ENCODE results near the gene TMCO5A. TPM values are rescaled to one million over a fixed set of nuclear protein-coding genes. Genes with fewer than 3 reads are reported as not detected.

TMCO5A gene
- total RNA-seq, 1 donor from 2014 or later: not detected

DNA sequence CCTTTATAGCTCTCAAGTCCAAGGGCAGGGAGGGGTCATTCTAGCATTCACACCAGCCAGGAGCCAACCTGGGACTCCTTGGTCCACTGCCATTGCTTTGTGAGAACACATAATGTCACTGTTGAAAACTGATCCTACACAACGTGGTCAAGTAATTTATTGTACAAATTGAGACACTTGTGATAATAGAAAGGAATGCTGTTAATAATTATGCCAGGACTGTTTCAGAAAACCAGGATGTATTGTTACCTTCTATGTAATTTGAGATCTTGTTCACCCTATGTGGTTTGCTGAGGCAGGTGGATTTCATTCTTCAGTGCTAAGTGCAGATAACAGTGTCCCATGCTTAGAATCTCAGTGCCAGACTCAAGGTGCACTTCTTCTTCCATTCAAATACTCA, 33.3 kb downstream of the TMCO5A start:
- no peak overlapping the region for H3K4me3 Mint-ChIP-seq
- no peaks in the 10 kb centered on the region for H3K36me3 Mint-ChIP-seq (ENCODE audit: low read depth)
- no peak overlapping the region for H3K27ac Mint-ChIP-seq (ENCODE audit: unreplicated experiment)
- H3K9me3 Mint-ChIP-seq: peaks cover 14% of the 10 kb centered on the region
- TF ChIP-seq, protein P1, sequence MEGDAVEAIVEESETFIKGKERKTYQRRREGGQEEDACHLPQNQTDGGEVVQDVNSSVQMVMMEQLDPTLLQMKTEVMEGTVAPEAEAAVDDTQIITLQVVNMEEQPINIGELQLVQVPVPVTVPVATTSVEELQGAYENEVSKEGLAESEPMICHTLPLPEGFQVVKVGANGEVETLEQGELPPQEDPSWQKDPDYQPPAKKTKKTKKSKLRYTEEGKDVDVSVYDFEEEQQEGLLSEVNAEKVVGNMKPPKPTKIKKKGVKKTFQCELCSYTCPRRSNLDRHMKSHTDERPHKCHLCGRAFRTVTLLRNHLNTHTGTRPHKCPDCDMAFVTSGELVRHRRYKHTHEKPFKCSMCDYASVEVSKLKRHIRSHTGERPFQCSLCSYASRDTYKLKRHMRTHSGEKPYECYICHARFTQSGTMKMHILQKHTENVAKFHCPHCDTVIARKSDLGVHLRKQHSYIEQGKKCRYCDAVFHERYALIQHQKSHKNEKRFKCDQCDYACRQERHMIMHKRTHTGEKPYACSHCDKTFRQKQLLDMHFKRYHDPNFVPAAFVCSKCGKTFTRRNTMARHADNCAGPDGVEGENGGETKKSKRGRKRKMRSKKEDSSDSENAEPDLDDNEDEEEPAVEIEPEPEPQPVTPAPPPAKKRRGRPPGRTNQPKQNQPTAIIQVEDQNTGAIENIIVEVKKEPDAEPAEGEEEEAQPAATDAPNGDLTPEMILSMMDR (conservative IDR thresholded peaks at IDR 0.05): no peak
- H3K4me1 Mint-ChIP-seq: no peaks in the 10 kb centered on the region
- no peak for DNase-seq (ENCODE audit: low read depth, low spot score)
- peaks cover 6% of the 10 kb centered on the region for H3K27me3 Mint-ChIP-seq (ENCODE audit: low read depth)

DNA sequence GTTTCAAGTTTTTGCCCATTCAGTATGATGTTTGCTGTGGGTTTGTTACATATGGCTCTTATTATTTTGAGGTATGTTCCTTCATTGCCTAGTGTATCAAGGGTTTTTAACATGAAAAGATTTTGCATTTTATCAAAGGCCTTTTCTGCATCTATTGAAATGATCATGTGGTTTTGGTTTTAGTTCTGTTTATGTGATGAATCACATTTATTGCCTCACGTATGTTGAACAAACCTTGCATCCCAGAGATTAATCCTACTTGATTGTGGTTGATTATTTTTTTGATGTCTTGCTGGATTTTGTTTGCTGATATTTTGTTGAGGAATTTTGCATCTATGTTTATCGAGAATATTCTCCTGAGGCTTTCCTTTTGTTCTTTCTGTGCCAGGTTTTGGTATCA, 39.4 kb downstream of the TMCO5A start:
- H3K4me1 Mint-ChIP-seq: no peaks in the 10 kb centered on the region
- no peak overlapping the region for H3K27ac Mint-ChIP-seq (ENCODE audit: unreplicated experiment)
- no peak for DNase-seq (ENCODE audit: low read depth, low spot score)
- H3K9me3 Mint-ChIP-seq: peaks cover 12% of the 10 kb centered on the region
- H3K27me3 Mint-ChIP-seq (ENCODE audit: low read depth): no peaks in the 10 kb centered on the region
- TF ChIP-seq, protein P1 (conservative IDR thresholded peaks at IDR 0.05): no peak
- H3K36me3 Mint-ChIP-seq (ENCODE audit: low read depth): no peaks in the 10 kb centered on the region
- no peak overlapping the region for H3K4me3 Mint-ChIP-seq

DNA sequence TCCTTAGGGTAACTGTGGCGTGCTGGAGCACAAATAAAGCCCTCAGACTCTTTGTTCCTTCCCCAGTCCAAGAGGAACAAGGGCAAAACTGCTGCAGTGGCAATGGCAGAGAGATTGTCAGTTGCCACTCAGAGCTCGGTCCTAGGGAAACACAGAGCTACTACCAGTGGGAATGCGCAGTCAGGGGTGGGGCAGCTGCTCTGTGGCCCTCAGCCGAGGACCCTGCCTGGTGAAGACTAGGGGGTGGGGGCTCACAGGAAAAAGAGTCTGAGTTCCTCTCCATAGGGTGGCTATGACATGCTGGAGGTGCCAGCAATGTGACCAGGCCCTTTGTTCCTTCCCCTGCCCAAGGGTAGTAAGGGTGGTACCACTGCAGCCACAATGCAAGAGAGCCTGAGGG, 43.8 kb downstream of the TMCO5A start:
- Mint-ChIP-seq H3K4me1 (no peaks in the 10 kb centered on the region), H3K9me3 (peaks cover 9% of the 10 kb centered on the region), H3K4me3 (no peak overlapping the region), H3K27me3 (ENCODE audit: low read depth) (no peaks in the 10 kb centered on the region), H3K27ac (ENCODE audit: unreplicated experiment) (no peak overlapping the region), H3K36me3 (ENCODE audit: low read depth) (no peaks in the 10 kb centered on the region)
- no peak for DNase-seq (ENCODE audit: low read depth, low spot score)
- TF ChIP-seq, protein P1 (conservative IDR thresholded peaks at IDR 0.05): no peak

DNA sequence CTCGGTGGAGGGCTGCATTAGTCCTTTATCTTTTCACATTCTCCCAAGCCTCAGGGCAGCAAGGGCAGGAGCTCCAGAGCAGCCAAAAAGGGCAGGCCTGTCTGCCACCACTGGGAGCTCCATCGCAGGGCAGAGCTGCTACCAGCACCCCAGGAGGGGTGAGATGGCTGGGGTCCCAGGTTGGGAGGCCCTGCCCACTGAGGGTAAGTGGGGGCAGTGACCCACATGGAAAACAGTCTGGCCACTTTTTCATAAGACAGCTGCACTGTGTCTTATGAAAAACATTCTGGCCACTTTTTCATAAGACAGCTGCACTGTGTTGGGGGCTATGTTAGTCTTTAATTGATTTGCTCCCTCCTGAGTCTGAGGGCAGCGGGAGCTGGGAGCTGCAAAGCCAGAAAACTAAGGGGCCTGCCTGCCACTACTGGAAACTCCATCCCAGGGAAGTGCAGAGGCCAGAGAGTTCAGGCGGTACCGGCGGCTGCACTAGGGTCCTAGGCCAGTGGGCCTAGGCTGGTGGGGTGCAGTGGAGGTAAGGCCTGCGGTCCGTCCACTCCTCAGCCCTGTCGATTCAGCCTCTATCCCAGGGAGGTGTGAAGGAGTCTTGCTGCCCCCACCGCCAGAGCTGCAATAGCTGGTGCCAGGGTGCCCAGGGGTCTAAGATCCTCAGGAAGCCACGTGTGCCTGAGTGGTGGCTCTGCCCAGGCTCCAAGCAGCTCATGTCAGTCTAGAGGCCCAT, 45.4 kb downstream of the TMCO5A start:
- Mint-ChIP-seq H3K4me1 (no peaks in the 10 kb centered on the region), H3K36me3 (ENCODE audit: low read depth) (no peaks in the 10 kb centered on the region), H3K27ac (ENCODE audit: unreplicated experiment) (no peak overlapping the region)

DNA sequence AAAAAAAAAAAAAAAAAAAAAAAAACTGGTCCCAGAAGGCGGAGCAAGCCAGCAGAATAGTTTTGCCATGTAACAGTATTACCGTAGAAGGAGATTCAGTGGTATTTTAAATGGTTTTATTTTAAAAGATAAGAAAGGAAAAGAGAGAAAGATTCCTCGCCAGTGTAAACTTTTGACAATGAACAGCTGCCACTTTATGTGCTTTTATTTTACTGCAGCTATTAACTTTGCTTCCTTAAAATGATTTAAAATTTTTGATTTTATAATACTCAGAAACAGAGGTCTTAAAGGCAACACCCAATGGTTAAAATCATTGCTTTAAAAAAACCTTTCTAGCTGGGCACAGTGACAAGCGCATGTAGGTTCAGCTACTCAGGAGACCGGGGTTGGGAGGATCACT, 46.8 kb downstream of the TMCO5A start:
- Mint-ChIP-seq H3K27me3 (ENCODE audit: low read depth) (no peaks in the 10 kb centered on the region), H3K4me1 (no peaks in the 10 kb centered on the region), H3K36me3 (ENCODE audit: low read depth) (no peaks in the 10 kb centered on the region), H3K4me3 (no peak overlapping the region), H3K9me3 (peaks cover 4% of the 10 kb centered on the region), H3K27ac (ENCODE audit: unreplicated experiment) (no peak overlapping the region)
- TF ChIP-seq, protein P1 (conservative IDR thresholded peaks at IDR 0.05): no peak
- DNase-seq (ENCODE audit: low read depth, low spot score): no peak

More for the DNA sequence above, 45.4 kb downstream of the TMCO5A start:
- no peak for DNase-seq (ENCODE audit: low read depth, low spot score)
- Mint-ChIP-seq H3K4me3 (no peak overlapping the region), H3K9me3 (peaks cover 4% of the 10 kb centered on the region), H3K27me3 (ENCODE audit: low read depth) (no peaks in the 10 kb centered on the region)
- TF ChIP-seq, protein P1 (conservative IDR thresholded peaks at IDR 0.05): no peak

Data from neural crest cell (in vitro differentiated cells).